GM23248 (cell line): ENCODE data around the gene RASGRP2. TPM values are rescaled to one million over a fixed set of nuclear protein-coding genes. Genes with fewer than 3 reads are reported as not detected.
"Not testable (repeated sequence)": the region's sequence is repeated elsewhere in the genome, so short reads cannot be mapped to it uniquely, and the experiment has no call there.

Experiments used
- DNase-seq: peaks from one replicate; pipeline ENCODE4 v3.0.0-alpha.2; 2015
- H2AFZ ChIP-seq: fragments of 200-600 bp; sonication (generic); 2 replicates; pipeline ENCODE4 v1.6.1; 2016; ENCODE audit warnings: antibody characterized with exemption
- H3F3A ChIP-seq: fragments of 200-600 bp; sonication (generic); 2 replicates; pipeline ENCODE4 v1.6.1; 2016; ENCODE audit warnings: mild to moderate bottlenecking, antibody characterized with exemption, mixed run types; ENCODE audit not compliant: insufficient read depth
- H3K27ac ChIP-seq: fragments of 200-600 bp; sonication (generic); 2 replicates; pipeline ENCODE4 v1.5.1; 2016; ENCODE audit warnings: mild to moderate bottlenecking
- H3K27me3 ChIP-seq: fragments of 200-600 bp; sonication (generic); replicated peaks from 2 replicates; pipeline ENCODE4 v1.6.1; 2016; ENCODE audit warnings: mild to moderate bottlenecking; ENCODE audit not compliant: insufficient read depth
- H3K36me3 ChIP-seq: fragments of 200-600 bp; sonication (generic); 2 replicates; pipeline ENCODE4 v1.6.1; 2016; ENCODE audit warnings: low read depth, mild to moderate bottlenecking
- H3K4me1 ChIP-seq: fragments of 200-600 bp; sonication (generic); 2 replicates; pipeline ENCODE4 v1.6.1; 2016; ENCODE audit warnings: mild to moderate bottlenecking; ENCODE audit not compliant: insufficient read depth
- H3K4me2 ChIP-seq: fragments of 200-600 bp; sonication (generic); one replicate; pipeline ENCODE4 v1.6.1; 2016; ENCODE audit warnings: mild to moderate bottlenecking; ENCODE audit not compliant: unreplicated experiment
- H3K4me3 ChIP-seq: fragments of 200-600 bp; sonication (generic); 2 replicates; pipeline ENCODE4 v1.5.1; 2016; ENCODE audit warnings: mild to moderate bottlenecking
- H3K79me2 ChIP-seq: fragments of 200-600 bp; sonication (generic); 2 replicates; pipeline ENCODE4 v1.6.1; 2016; ENCODE audit warnings: mild to moderate bottlenecking; ENCODE audit not compliant: insufficient read depth
- H3K9ac ChIP-seq: fragments of 200-600 bp; sonication (generic); 2 replicates; pipeline ENCODE4 v1.6.1; 2016; ENCODE audit warnings: mild to moderate bottlenecking
- H3K9me2 ChIP-seq: fragments of 200-600 bp; sonication (generic); 2 replicates; pipeline ENCODE4 v1.6.1; 2016; ENCODE audit warnings: mixed run types, mild to moderate bottlenecking, moderate library complexity; ENCODE audit not compliant: insufficient read depth
- H3K9me3 ChIP-seq: fragments of 200-600 bp; sonication (generic); one replicate; pipeline ENCODE4 v1.6.1; 2017; ENCODE audit warnings: low read depth
- H4K20me1 ChIP-seq: fragments of 200-600 bp; sonication (generic); 2 replicates; pipeline ENCODE4 v1.6.0; 2016; ENCODE audit not compliant: insufficient read depth
- EZH2 ChIP-seq: fragments of 200-600 bp; sonication (generic); IDR thresholded peaks from 2 replicates; pipeline ENCODE4 v1.6.1; 2018; ENCODE audit warnings: antibody characterized with exemption, mild to moderate bottlenecking; ENCODE audit not compliant: insufficient read depth, poor library complexity, severe bottlenecking
- EZH2phosphoT487 ChIP-seq: fragments of 200-600 bp; sonication (generic); IDR thresholded peaks from 2 replicates; pipeline ENCODE4 v1.6.1; 2018; ENCODE audit warnings: antibody characterized with exemption, moderate library complexity, mild to moderate bottlenecking, low read depth; ENCODE audit not compliant: insufficient read depth
- WGBS, 2 experiments: methylation state at CpG; one replicate each; pipeline ENCODE4 v1.1.6; 2015 to 2017; ENCODE audit warnings: low lambda C conversion rate in 2 of 2, low coverage in 1 of 2; ENCODE audit errors: missing lambda C conversion rate in 2 of 2; 5-methylcytosine and 5-hydroxymethylcytosine counted together
- in situ Hi-C: fragments of 300-500 bp; cut with MboI; formaldehyde crosslinking; loops from 2 replicates; pipeline ENCODE4 v1.15.0; 2020
- polyA plus RNA-seq: library from polyadenylated mRNA; unstranded; fragments of >200 nt; fragmentation: Nextera tagmentation; extraction: Ambion mirVana; gene quantifications from 2 replicates; pipeline ENCODE4 v1.2.1, GENCODE V29; 2016
- total RNA-seq: library from RNA; depleted of rRNA; stranded (reverse); fragments of >200 nt; shearing (Covaris generic); gene quantifications from 2 replicates; pipeline ENCODE4 v1.2.3, GENCODE V29; 2014

The RASGRP2 gene
- total and polyA plus RNA-seq, 2 experiments from 2014 or later = 0.68 TPM; not detected in 1

DNA sequence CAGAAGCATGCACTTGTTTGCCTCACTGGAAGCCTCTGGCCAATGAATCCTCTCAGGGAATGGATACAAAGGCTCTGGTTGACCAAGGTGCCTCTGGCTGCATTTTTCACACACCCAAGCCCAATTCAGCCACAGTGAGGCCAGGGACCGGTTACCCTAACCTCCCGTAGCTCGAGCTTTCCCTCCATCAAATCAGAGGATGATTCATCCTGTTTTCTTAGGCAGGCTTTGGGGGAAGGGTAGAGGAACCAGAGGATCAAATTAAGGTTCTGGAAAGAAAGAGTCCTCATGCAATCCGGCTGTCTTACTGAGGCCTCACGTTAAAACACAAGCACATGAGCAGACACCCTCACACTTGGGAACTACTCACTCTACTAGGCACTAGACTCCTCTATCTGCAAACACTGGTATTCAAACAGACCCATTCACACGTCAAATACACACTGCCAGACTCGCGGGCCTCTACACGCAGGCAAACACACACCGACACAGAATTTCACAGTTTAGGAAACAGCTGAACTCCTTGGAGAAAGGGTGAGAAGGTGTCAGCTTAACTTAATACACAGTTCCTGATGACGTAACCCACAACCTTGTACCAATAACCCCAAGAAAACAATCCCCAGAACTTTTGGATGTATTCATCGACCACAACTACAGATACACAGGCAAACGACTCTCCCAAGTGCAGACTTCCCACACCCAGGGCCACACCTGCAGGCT, 33.4 kb downstream of the RASGRP2 start:
- Histone ChIP-seq H3K9me2 (no peaks in the 10 kb centered on the region), H3K9me3 (no peaks in the 10 kb centered on the region), H3K79me2 (no peaks in the 10 kb centered on the region), H3K9ac (no peak overlapping the region), H3K36me3 (no peaks in the 10 kb centered on the region), H3K4me2 (no peak overlapping the region), H3K4me1 (no peaks in the 10 kb centered on the region), H3K27ac (no peak overlapping the region), H2AFZ (no peak overlapping the region), H3K4me3 (no peak overlapping the region), H3K27me3 (peaks cover 67% of the 10 kb centered on the region), H3F3A (no peaks in the 10 kb centered on the region), H4K20me1 (no peaks in the 10 kb centered on the region)
- no peak for TF ChIP-seq EZH2phosphoT487
- TF ChIP-seq EZH2 = no peak
- in situ Hi-C loops = no loop called here
- WGBS, 2 experiments = 32 to 33% methylated on average over 13 of the region's 13 CpGs
- DNase-seq = peak; percentile 18

DNA sequence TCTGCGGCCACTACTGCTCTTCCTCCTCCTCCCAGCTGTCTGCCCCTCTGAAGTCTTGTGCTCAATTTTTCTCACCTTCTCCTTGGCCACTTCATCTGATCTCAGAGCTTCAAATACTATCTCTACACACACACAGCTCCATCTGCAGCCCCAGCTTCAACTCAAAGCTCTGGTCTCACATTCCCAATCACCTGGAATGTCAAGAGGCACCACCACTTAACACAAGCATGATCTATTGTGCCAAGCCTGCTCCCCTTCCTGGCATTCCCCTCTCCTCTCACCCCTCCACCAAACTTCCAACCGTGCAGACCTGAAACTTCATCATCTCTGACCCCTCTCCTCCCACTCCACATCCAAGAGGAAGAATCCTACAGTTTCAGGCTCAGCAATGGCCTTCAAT, 38.4 kb downstream of the RASGRP2 start:
- H3K4me3 ChIP-seq = no peak overlapping the region
- no peak overlapping the region for H2AFZ ChIP-seq
- H3K4me1 ChIP-seq = no peaks in the 10 kb centered on the region
- no peaks in the 10 kb centered on the region for H3K79me2 ChIP-seq
- in situ Hi-C loops = no loop called here
- no peaks in the 10 kb centered on the region for H3K9me2 ChIP-seq
- no peak overlapping the region for H3K9ac ChIP-seq
- DNase-seq = no peak
- no peaks in the 10 kb centered on the region for H4K20me1 ChIP-seq
- TF ChIP-seq EZH2 (no peak), EZH2phosphoT487 (no peak)
- H3K4me2 ChIP-seq = no peak overlapping the region
- no peaks in the 10 kb centered on the region for H3K9me3 ChIP-seq
- WGBS, 2 experiments = 16 to 23% methylated on average over 2 of the region's 2 CpGs
- peaks cover 62% of the 10 kb centered on the region for H3K27me3 ChIP-seq
- no peaks in the 10 kb centered on the region for H3F3A ChIP-seq
- H3K36me3 ChIP-seq = no peaks in the 10 kb centered on the region
- H3K27ac ChIP-seq = no peak overlapping the region

DNA sequence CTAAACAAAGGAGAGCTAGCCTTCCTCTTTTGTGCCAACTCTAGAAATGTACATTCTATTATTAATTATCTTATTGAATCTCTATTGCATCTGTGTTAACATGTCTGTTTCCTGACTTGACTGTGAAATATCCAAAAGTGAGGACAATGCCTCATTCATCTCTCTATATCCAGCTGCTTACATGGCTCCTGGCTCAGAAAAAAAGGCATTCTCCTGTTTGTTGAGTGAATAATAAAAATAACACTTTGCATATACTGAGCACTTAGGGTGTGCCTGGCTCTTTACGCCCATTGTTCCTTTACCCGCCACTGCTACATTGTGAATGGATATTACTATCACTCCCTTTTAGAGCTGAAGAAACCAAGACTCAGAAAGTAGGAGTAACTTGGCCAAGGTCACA, 40.9 kb downstream of the RASGRP2 start:
- Histone ChIP-seq H3K4me3 (no peak overlapping the region), H2AFZ (no peak overlapping the region), H3K27me3 (peaks cover 47% of the 10 kb centered on the region), H3K4me1 (no peaks in the 10 kb centered on the region), H3K79me2 (no peaks in the 10 kb centered on the region), H3F3A (no peaks in the 10 kb centered on the region), H3K9me3 (no peaks in the 10 kb centered on the region), H4K20me1 (no peaks in the 10 kb centered on the region), H3K4me2 (no peak overlapping the region), H3K36me3 (no peaks in the 10 kb centered on the region), H3K9ac (no peak overlapping the region), H3K9me2 (no peaks in the 10 kb centered on the region), H3K27ac (no peak overlapping the region)
- in situ Hi-C loops = no loop called here
- DNase-seq = no peak
- TF ChIP-seq EZH2phosphoT487 (no peak), EZH2 (no peak)
- 96 to 98% methylated on average over 2 of the region's 2 CpGs for WGBS, 2 experiments

DNA sequence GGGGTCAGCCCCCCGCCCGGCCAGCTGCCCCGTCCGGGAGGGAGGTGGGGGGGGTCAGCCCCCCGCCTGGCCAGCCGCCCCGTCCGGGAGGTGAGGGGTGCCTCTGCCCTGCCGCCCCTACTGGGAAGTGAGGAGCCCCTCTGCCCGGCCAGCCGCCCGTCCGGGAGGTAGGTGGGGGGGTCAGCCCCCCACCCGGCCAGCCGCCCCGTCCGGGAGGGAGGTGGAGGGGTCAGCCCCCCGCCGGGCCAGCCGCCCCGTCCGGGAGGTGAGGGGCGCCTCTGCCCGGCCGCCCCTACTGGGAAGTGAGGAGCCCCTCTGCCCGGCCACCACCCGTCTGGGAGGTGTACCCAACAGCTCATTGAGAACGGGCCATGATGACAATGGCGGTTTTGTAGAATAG, 42.0 kb downstream of the RASGRP2 start:
- H3K4me3 ChIP-seq, H4K20me1 ChIP-seq, H3K9me2 ChIP-seq, H3K36me3 ChIP-seq, H3K4me1 ChIP-seq, H2AFZ ChIP-seq, in situ Hi-C loops, H3F3A ChIP-seq, H3K9ac ChIP-seq, DNase-seq, H3K9me3 ChIP-seq, H3K4me2 ChIP-seq, H3K27ac ChIP-seq, H3K79me2 ChIP-seq: not testable (repeated sequence)
- WGBS, 2 experiments = 75 to 85% methylated on average over 4 to 16 of the region's 29 CpGs
- H3K27me3 ChIP-seq = peaks cover 47% of the 10 kb centered on the region

DNA sequence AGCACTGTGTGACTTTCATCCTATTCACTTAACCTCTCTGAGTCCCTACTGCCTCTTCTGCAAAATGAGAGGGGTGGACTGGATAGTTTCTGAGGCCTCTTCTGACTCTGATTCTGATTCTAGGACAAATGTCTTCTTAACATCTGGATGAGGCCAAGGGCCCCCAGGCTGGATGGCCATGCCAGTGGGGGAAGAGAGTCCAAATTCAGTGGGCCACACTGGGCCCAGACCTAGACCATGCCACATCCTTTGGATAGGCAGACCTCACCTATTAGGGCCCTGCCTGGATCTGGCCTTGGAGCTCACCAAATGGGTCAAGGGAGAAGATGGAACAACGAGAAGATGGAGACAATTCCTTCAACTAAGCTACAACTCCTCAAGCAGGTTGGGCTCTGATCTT, 45.5 kb downstream of the RASGRP2 start:
- in situ Hi-C loops = no loop called here
- no peak for DNase-seq
- no peak overlapping the region for H3K9ac ChIP-seq
- TF ChIP-seq EZH2phosphoT487 (no peak), EZH2 (no peak)
- peaks cover 49% of the 10 kb centered on the region for H3K27me3 ChIP-seq
- H3K9me3 ChIP-seq = no peaks in the 10 kb centered on the region
- H2AFZ ChIP-seq = no peak overlapping the region
- H3K4me2 ChIP-seq = no peak overlapping the region
- no peak overlapping the region for H3K27ac ChIP-seq
- H3K4me1 ChIP-seq = no peaks in the 10 kb centered on the region
- no peaks in the 10 kb centered on the region for H3K36me3 ChIP-seq
- H3K79me2 ChIP-seq = no peaks in the 10 kb centered on the region
- no peaks in the 10 kb centered on the region for H3K9me2 ChIP-seq
- 42 to 47% methylated on average over 1 of the region's 1 CpG for WGBS, 2 experiments
- H4K20me1 ChIP-seq = no peaks in the 10 kb centered on the region
- no peaks in the 10 kb centered on the region for H3F3A ChIP-seq
- no peak overlapping the region for H3K4me3 ChIP-seq
